Prostate gland (tissue), 2 donors: ENCODE data around the gene ILK.

Experiments
- CTCF ChIP-seq, 4 experiments: fragments of 200-600 bp in 2 of 4; fragments of 450-650 bp in 2 of 4; sonication (generic) in 2 of 4; IDR thresholded peaks; 1 replicate in 3 of 4; 2 replicates in 1 of 4; pipeline ENCODE4 v1.5.1; 2016 to 2019; ENCODE audit warnings: antibody characterized with exemption in 4 of 4, mild to moderate bottlenecking in 2 of 4, moderate library complexity in 2 of 4
- POLR2AphosphoS5 ChIP-seq: sonication (generic); formaldehyde crosslinking; IDR thresholded peaks from one replicate; pipeline ENCODE4 v1.6.1; 2017; ENCODE audit warnings: antibody characterized with exemption

GRCh38 chr11:6608011-6608410 is 4.4 kb downstream of the ILK start:
- no peak for TF ChIP-seq CTCF (IDR thresholded peaks at IDR 0.05)
- TF ChIP-seq POLR2AphosphoS5, result no peak
